CD4-positive, alpha-beta T cell treated with Interferon gamma for 1 hour (primary cell): ENCODE data around the gene MINDY4B.

Experiments used
- DNase-seq: peaks from one replicate; pipeline ENCODE4 v3.0.0-alpha.2; 2020

The MINDY4B gene

GRCh38 chr3:150840802-150841515, 64.3 kb downstream of the MINDY4B start:
- DNase-seq = no peak

- no peak for DNase-seq
Observed at GRCh38 chr3:150830745-150831144, 74.5 kb downstream of the MINDY4B start.

GRCh38 chr3:150830094-150830681, 75.1 kb downstream of the MINDY4B start:
- no peak for DNase-seq

DNA sequence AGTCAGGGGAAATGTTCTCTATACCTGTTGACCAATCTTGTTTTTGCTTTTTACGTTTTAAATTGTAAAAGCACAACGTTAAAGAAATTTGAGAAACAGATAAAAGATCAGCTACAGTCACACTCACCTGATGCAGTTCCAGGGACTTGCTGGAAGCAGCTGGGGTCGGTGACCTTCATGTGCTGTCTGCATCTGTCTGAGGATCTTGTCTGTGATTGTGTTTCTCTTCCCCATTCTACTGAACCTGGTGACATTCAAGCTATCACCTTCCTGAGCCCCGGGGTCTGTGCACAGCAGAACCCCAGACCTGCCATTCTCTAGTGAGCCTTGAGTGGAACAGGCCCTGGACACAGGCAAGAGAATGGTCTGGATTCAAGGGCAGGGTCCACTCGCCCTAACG, 75.8 kb downstream of the MINDY4B start:
- no peak for DNase-seq

DNA sequence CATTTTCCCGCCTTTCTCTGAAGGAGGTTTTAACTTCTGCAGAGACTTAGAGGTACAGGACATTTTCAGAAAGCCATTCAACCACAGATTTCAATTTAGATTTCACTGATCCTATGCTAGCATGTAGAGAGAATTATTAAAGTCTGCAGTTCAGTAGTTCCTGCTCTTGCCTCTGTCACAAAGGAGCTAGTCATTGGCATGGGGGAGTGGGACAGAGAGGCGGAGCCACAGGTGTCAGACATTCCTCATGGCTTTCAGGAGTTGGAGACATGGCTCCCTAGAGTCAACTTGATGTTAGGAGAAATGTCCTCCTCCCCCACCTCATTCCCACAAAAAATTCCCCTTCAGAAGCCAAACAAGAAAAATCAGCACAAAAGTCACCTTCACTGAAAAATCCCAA, 76.2 kb downstream of the MINDY4B start:
- DNase-seq = no peak

GRCh38 chr3:150828261-150828660, 77.0 kb downstream of the MINDY4B start:
- no peak for DNase-seq

- no peak for DNase-seq
Observed at GRCh38 chr3:150826466-150827282, 78.6 kb downstream of the MINDY4B start.

DNA sequence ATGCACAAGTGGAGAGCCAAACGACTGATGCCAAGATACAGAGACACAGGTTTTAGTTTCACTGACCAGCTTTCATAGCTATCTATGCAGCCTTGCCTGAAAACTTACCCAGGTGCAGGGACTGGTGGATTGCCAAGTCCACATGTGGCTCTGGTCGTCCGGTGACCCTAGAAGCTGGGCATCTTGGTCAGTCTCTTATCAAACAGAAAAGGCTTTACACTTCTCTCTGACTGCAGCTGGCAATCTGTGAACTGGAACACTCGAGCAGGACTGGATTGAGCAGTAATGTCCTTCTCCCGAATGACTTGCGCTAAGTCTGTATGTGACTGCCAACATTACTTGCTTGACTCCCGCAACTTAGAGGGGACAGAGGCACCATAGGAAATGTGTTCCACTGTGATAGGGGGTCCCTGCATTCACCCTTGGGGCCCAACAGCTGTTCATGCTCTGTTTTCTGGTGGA, 79.3 kb downstream of the MINDY4B start:
- DNase-seq = no peak

DNA sequence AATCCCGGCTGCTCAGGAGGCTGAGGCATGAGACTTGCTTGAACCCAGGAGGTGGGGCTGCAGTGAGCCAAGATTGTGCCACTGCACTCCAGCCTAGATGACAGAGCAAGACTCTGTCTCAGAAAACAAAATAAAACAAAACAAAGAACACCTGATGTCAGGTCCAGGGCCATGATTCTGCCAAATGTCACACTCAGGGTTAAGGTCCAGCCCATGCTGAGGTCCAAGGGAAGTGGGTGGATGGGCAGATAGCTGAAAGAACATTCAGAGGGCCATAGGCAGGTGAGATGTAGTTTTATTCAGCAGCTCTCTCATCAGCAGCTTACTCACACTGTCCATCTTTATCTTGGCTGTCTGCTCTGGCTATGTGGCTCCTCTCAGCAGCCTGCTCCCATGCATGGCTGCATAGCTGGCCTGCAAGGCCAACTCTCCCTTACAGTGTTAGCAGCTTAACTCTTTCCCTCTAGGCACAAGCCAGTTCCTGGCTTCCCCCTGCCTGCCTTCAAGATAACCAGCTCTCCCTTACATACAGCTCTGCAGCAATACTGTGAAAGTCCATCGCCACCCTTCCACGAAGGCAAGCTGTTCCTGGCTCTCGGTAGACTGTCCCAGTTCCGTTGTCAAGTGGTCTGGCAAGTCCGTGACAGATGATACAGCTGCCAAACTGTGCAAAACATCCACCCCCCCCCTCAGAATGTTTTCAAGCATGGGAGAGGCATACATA, 79.9 kb downstream of the MINDY4B start:
- DNase-seq = no peak

DNA sequence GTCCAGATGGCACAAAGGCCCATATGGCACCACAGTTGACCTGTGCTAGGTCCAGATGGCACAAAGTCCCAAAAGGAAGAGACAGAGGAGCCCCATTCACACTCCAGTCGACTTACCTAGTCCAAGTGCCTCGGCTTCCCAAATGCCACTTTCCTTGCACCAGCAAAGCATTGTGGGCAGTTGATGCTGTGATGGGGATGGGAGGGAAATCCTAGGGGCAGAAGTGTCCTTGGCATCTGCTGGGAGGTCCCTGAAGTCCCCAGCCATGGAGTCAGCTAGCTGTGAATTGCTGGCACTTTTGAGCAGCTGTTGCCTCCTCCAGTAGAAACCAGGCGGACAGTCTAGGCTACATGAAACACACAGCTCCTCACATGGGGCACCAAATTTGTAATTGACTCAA, 82.0 kb downstream of the MINDY4B start:
- no peak for DNase-seq

DNA sequence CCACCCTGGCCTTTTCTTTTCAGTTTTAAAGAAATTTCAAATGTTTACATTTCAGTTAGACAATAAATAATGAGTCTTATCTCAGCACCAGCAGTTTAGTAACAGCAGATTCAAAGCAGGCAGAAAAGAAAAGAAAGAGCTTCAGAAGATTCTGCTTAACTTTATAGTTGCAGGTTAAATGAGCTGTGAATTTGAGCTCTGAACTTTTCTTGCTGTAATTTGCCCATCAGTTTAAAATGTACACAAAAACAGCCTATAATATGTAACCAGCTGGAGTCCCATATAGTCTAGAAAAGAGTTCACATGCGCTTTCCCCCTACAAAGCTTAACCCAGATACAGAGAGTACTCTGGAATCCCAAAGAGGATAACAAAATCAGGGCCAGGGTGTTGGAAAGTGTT, 82.6 kb downstream of the MINDY4B start:
- DNase-seq = no peak
